Small intestine (tissue), 16 donors: ENCODE measurements around the gene ZNF311. TPM values are rescaled to one million over a fixed set of nuclear protein-coding genes. Genes with fewer than 3 reads are reported as not detected.

Experiments used
- DNase-seq, 2 donors: peaks; one replicate each; pipeline versions ENCODE4 v3.0.0 to v3.0.0-alpha.2; 2013
- FAIRE-seq: peaks from 2 replicates; lab custom pipeline; 2012; peaks lifted over from hg19 to GRCh38; lab: Jason Lieb, UNC
- H3K27ac ChIP-seq, 3 donors: one replicate each; pipeline ENCODE4 v1.5.1; 2013; ENCODE audit warnings: low read length in 2 of 3, mild to moderate bottlenecking in 2 of 3, control low read depth in 1 of 3, inconsistent platforms in 1 of 3, low read depth in 1 of 3, moderate library complexity in 1 of 3
- H3K27me3 ChIP-seq, 3 donors: one replicate each; pipeline ENCODE4 v1.6.1; 2013; ENCODE audit warnings: low read length in 3 of 3, inconsistent platforms in 1 of 3; ENCODE audit not compliant: control insufficient read depth in 3 of 3, insufficient read depth in 3 of 3
- H3K36me3 ChIP-seq, 3 donors: one replicate each; pipeline ENCODE4 v1.6.1; 2013; ENCODE audit warnings: low read length in 3 of 3, inconsistent platforms in 1 of 3, low read depth in 1 of 3, mild to moderate bottlenecking in 1 of 3, moderate library complexity in 1 of 3; ENCODE audit not compliant: control insufficient read depth in 3 of 3, insufficient read depth in 2 of 3
- H3K4me1 ChIP-seq, 3 donors: one replicate each; pipeline ENCODE4 v1.6.1; 2013; ENCODE audit warnings: low read length in 2 of 3, inconsistent platforms in 1 of 3, low read depth in 1 of 3, mild to moderate bottlenecking in 1 of 3, moderate library complexity in 1 of 3; ENCODE audit not compliant: control insufficient read depth in 3 of 3, insufficient read depth in 2 of 3
- H3K4me3 ChIP-seq, 3 donors: one replicate each; pipeline ENCODE4 v1.5.1; 2013; ENCODE audit warnings: low read length in 3 of 3, control low read depth in 1 of 3, inconsistent platforms in 1 of 3, low read depth in 1 of 3, mild to moderate bottlenecking in 1 of 3, moderate library complexity in 1 of 3
- H3K9me3 ChIP-seq, 2 donors: one replicate each; pipeline ENCODE4 v1.6.1; 2013; ENCODE audit warnings: low read depth in 1 of 2, low read length in 1 of 2; ENCODE audit not compliant: control insufficient read depth in 2 of 2, insufficient read depth in 1 of 2
- WGBS, 3 donors: extraction: QIAGEN DNeasy Blood & Tissue Kit; methylation state at CpG; one replicate each; pipeline ENCODE4 v1.1.7; 2013; 5-methylcytosine and 5-hydroxymethylcytosine counted together
- long read RNA-seq, 10 donors: transcript quantifications; one replicate each; lab custom pipeline, GENCODE V29; 2026
- polyA plus RNA-seq, 4 donors: library from polyadenylated mRNA; stranded (reverse) in 3 of 4; unstranded in 1 of 4; fragments of 200-250 nt in 3 of 4; fragments of 120-200 nt in 1 of 4; gene quantifications; one replicate each; pipeline versions ENCODE4 v1.2.1 to v1.2.3, GENCODE V29; 2013
- donor health status: healthy with polysubstance abuse.
- donor health status: control.
- donor health status: control.
- donor health status: Bipolar disorder and iron deficiency.
- donor health status: healthy.

The ZNF311 gene
- polyA plus RNA-seq = 1 to 10 TPM in 2 of 4 donors, under 1 TPM in 2; 0.27 to 4.1 (median 0.86) TPM
- long read RNA-seq, donor 1 = 0 reads
- long read RNA-seq, donor 2 = 0 reads
- long read RNA-seq, donor 3 = 0 reads
- long read RNA-seq, donor 4 = 0 reads
- long read RNA-seq, donor 5 = 0 reads
- long read RNA-seq, donor 6 = 0 reads
- long read RNA-seq, donor 7 = 0 reads
- long read RNA-seq, donor 8 = 0 reads
- long read RNA-seq, donor 9 = 0 reads
- long read RNA-seq, donor 10 = 0 reads

DNA sequence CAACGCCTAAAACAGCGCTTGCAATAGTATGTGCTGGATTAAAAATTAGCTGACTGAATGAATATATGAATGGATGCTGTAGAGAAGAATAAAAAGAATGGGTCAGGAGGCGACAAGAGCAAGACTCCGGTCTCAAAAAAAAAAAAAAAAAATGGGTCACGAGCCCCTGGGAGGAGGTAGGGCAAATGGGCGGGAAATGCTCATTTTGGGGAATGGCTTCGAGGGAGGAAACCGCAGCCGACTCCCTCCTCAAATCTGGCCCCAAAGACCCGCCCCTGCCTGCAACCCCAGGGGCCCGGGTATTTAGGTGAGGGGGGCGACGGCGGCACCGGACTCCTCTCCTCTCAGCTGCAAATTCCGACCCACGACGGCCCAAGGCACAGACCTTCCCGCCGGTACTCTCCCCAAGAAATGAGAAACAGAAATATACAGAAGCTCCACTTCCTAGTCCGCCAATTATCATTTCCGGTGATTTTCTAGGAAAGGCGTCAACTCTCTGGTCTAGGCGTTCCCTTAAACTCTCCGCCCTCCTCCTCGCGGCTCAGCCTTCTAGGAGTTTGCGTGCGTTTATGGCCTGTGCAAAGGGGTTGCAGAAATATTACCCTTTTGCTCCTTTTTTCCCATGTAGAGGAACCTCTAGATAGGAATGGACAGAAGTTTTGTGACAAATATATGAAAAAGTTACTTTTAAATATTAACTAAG is at the start of gene ZNF311:
Gene ZNF311 (minus strand): TSS at position 133 of the 703 bp plus-strand sequence. CDS start 1,361 bp downstream, outside the sequence.
- Histone ChIP-seq H3K9me3 (no peaks in the 10 kb centered on the region), H3K4me1 (no peaks in the 10 kb centered on the region), H3K36me3 (no peaks in the 10 kb centered on the region), H3K27ac (peak within 1 kb of the TSS in 1 of 3 donors; percentile 14), H3K27me3 (peaks cover 0 to 2% (median under 1%) of the 10 kb centered on the region in 3 donors), H3K4me3 (peak within 1 kb of the TSS; percentile 26 to 84 (median 63))
- 7 to 13% (median 9%) methylated on average over 29 of the region's 29 CpGs for WGBS, 3 donors
- DNase-seq (peak; percentile 77 to 84), FAIRE-seq (no peak)

DNA sequence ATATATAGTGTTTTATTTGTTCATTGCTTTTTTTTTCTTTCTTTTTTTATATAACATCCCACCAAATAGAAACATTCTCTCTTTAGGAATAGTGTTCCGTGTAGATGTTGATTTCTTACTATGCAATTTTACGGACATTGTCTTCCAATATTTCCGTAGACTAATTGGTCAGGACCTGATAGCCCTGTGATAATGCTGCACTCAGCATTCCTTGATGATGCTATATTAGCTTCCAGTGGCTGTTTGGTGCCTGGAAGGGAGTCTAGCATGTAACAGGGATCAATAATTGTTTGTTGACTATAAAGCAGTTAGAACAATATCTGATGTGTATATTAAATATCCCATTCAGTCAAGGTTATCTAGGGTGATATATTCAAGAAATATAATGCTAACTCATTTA is 46.6 kb upstream of the ZNF311 start:
- Histone ChIP-seq H3K9me3 (no peaks in the 10 kb centered on the region), H3K27me3 (no peaks in the 10 kb centered on the region), H3K27ac (no peak overlapping the region), H3K36me3 (no peaks in the 10 kb centered on the region), H3K4me1 (no peaks in the 10 kb centered on the region), H3K4me3 (no peak overlapping the region)
- DNase-seq (no peak), FAIRE-seq (no peak)
- WGBS, 3 donors = 83 to 87% (median 86%) methylated on average over 3 of the region's 3 CpGs

GRCh38 chr6:29045075-29045474 is 40.0 kb upstream of the ZNF311 start, which contains the start of gene OR2W1:
OR2W1 (minus strand) TSS chr6:29045175; CDS start chr6:29045175, 0 bp downstream.
- WGBS, 3 donors = 63 to 90% (median 74%) methylated on average over 1 of the region's 1 CpG
- Histone ChIP-seq H3K4me3 (no peak within 1 kb of the TSS), H3K9me3 (no peaks in the 10 kb centered on the region), H3K36me3 (no peaks in the 10 kb centered on the region), H3K27ac (no peak within 1 kb of the TSS), H3K4me1 (no peaks in the 10 kb centered on the region), H3K27me3 (no peaks in the 10 kb centered on the region)
- no peak for FAIRE-seq
- no peak for DNase-seq

GRCh38 chr6:29035951-29036350 is 30.8 kb upstream of the ZNF311 start:
- DNase-seq (no peak), FAIRE-seq (no peak)
- no peak overlapping the region for H3K4me3 ChIP-seq
- no peaks in the 10 kb centered on the region for H3K9me3 ChIP-seq
- 90 to 95% (median 93%) methylated on average over 24 of the region's 24 CpGs for WGBS, 3 donors
- no peaks in the 10 kb centered on the region for H3K36me3 ChIP-seq
- H3K27ac ChIP-seq = no peak overlapping the region
- H3K4me1 ChIP-seq = no peaks in the 10 kb centered on the region
- peaks cover 0 to 1% (median 0%) of the 10 kb centered on the region in 3 donors for H3K27me3 ChIP-seq

DNA sequence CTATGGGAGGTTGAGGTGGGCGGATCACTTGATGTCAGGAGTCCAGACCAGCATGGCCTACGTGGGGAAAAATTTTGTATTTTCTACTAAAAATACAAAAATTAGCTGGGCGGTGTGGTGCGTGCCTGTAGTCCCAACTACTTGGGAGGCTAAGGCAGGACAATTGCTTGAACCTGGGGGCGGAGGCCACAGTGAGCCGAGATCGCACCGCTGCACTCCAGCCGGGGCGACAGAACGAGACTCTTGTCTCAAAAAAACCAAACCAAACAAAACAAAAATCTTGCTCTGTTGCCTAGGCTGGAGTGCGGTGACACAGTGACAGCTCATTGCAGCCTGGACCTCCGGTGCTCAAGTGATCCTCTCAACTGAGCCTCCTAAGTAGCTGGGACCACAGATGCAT is 23.7 kb upstream of the ZNF311 start:
- no peaks in the 10 kb centered on the region for H3K9me3 ChIP-seq
- H3K36me3 ChIP-seq = no peaks in the 10 kb centered on the region
- FAIRE-seq (no peak), DNase-seq (no peak)
- H3K27ac ChIP-seq = no peak overlapping the region
- H3K4me3 ChIP-seq = no peak overlapping the region
- H3K4me1 ChIP-seq = no peaks in the 10 kb centered on the region
- peaks cover 0 to 5% (median 0%) of the 10 kb centered on the region in 3 donors for H3K27me3 ChIP-seq
- WGBS, 3 donors = 90 to 93% (median 91%) methylated on average over 13 of the region's 13 CpGs

- FAIRE-seq (no peak), DNase-seq (no peak)
- no peaks in the 10 kb centered on the region for H3K4me1 ChIP-seq
- H3K9me3 ChIP-seq = peaks cover 0 to 3% of the 10 kb centered on the region in 2 donors
- 35 to 50% (median 41%) methylated on average over 2 of the region's 2 CpGs for WGBS, 3 donors
- H3K36me3 ChIP-seq = no peaks in the 10 kb centered on the region
- H3K27ac ChIP-seq = no peak overlapping the region
- H3K27me3 ChIP-seq = peaks cover 0 to 12% (median 7%) of the 10 kb centered on the region in 3 donors
- no peak overlapping the region for H3K4me3 ChIP-seq
Observed at GRCh38 chr6:29025927-29026585, 20.9 kb upstream of the ZNF311 start.

DNA sequence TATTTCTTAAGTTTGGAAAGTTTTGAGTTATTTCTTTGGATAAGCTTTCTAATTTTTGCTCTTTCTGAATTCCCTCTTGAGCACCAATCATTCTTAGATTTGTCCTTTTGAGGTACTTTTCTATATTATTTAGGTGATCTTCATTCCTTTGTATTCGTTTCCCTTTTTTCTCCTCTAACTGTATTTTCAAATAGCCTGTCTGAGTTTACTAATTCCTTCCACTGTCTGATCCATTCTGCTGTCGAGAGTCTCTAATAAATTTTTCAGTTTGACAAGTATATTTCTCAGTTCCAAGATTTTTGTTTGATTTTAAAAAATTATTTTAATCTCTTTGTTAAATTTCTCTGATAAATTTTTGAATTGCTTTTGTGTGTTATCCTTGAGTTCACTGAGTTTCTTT is 16.3 kb upstream of the ZNF311 start:
- WGBS, 3 donors = 59 to 66% (median 65%) methylated on average over 2 of the region's 2 CpGs
- FAIRE-seq = no peak
- peaks cover 0 to 7% (median 7%) of the 10 kb centered on the region in 3 donors for H3K27me3 ChIP-seq

GRCh38 chr6:29019629-29020028 is 14.5 kb upstream of the ZNF311 start:
- Histone ChIP-seq H3K27me3 (peaks cover 0 to 13% (median 9%) of the 10 kb centered on the region in 3 donors), H3K27ac (no peak overlapping the region), H3K36me3 (no peaks in the 10 kb centered on the region), H3K4me3 (no peak overlapping the region), H3K9me3 (peaks cover 0 to 12% of the 10 kb centered on the region in 2 donors), H3K4me1 (no peaks in the 10 kb centered on the region)
- FAIRE-seq (no peak), DNase-seq (no peak)
- WGBS, 3 donors = 59 to 69% (median 65%) methylated on average over 2 of the region's 2 CpGs

More for the DNA sequence above, 16.3 kb upstream of the ZNF311 start:
- Histone ChIP-seq H3K9me3 (peaks cover 0 to 3% of the 10 kb centered on the region in 2 donors), H3K4me1 (no peaks in the 10 kb centered on the region), H3K4me3 (no peak overlapping the region), H3K36me3 (no peaks in the 10 kb centered on the region), H3K27ac (no peak overlapping the region)
- no peak for DNase-seq
